Breast epithelium (tissue), 4 donors: Measurements from ENCODE around the gene ATP2B2. TPM values are rescaled to one million over a fixed set of nuclear protein-coding genes. Genes with fewer than 3 reads are reported as not detected.
"Not testable (repeated sequence)": the region's sequence is repeated elsewhere in the genome, so short reads cannot be mapped to it uniquely, and the experiment has no call there.

Experiments used
- DNase-seq, 2 donors: peaks; one replicate each; pipeline ENCODE4 v3.0.0-alpha.2; 2019; ENCODE audit warnings: low spot score in 2 of 2
- H3K27ac ChIP-seq, 2 donors: fragments of 200-600 bp; sonication (generic) in 1 of 2; one replicate each; pipeline ENCODE4 v1.5.1; 2016 to 2019; ENCODE audit warnings: mild to moderate bottlenecking in 1 of 2
- H3K27me3 ChIP-seq, 2 donors: fragments of 200-600 bp; sonication (generic) in 1 of 2; one replicate each; pipeline versions ENCODE4 v1.5.1 to v1.6.0; 2017 to 2019; ENCODE audit warnings: control low read depth in 1 of 2, mild to moderate bottlenecking in 1 of 2
- H3K36me3 ChIP-seq: fragments of 200-600 bp; one replicate; pipeline ENCODE4 v1.5.1; 2019
- H3K4me1 ChIP-seq, 2 donors: fragments of 200-600 bp; sonication (generic); one replicate each; pipeline ENCODE4 v1.5.1; 2016 to 2019; ENCODE audit warnings: control low read depth in 1 of 2
- H3K4me3 ChIP-seq, 3 donors: fragments of 200-600 bp; sonication (generic); 1 replicate in 2 of 3; 2 replicates in 1 of 3; pipeline ENCODE4 v1.5.1; 2016 to 2019; ENCODE audit warnings: mild to moderate bottlenecking in 3 of 3, moderate library complexity in 2 of 3
- H3K9me3 ChIP-seq, 2 donors: fragments of 200-600 bp; sonication (generic) in 1 of 2; one replicate each; pipeline ENCODE4 v1.5.1; 2016 to 2019; ENCODE audit warnings: control low read depth in 1 of 2
- CTCF ChIP-seq, 3 donors: fragments of 450-650 bp; IDR thresholded peaks; one replicate each; pipeline ENCODE4 v1.5.1; 2016 to 2017; ENCODE audit warnings: antibody characterized with exemption in 3 of 3, mild to moderate bottlenecking in 3 of 3, moderate library complexity in 3 of 3
- POLR2A ChIP-seq: fragments of 450-650 bp; IDR thresholded peaks from one replicate; pipeline ENCODE4 v1.6.1; 2016; ENCODE audit warnings: antibody characterized with exemption, mild to moderate bottlenecking, moderate library complexity
- POLR2AphosphoS5 ChIP-seq, 3 donors: sonication (generic); formaldehyde crosslinking; IDR thresholded peaks; one replicate each; pipeline ENCODE4 v1.6.1; 2017; ENCODE audit warnings: antibody characterized with exemption in 3 of 3
- intact Hi-C: fragments of 100-400 bp; cut with DNase I; formaldehyde crosslinking; loops from one replicate; pipeline ENCODE4 v1.15.1; 2023; ENCODE audit warnings: low total_unique reads
- total RNA-seq, 3 donors: library from RNA; depleted of rRNA; stranded (reverse); fragments of >200 nt; gene quantifications; one replicate each; pipeline ENCODE4 v1.1.0, GENCODE V29; 2016

ATP2B2 gene
- total RNA-seq, 3 donors from 2014 or later = under 0.01 to 0.15 TPM; not detected in 1

GRCh38 chr3:10382892-10383849 lies 122.2 kb downstream of the ATP2B2 start:
- H3K27me3 ChIP-seq = no peaks in the 10 kb centered on the region
- no peaks in the 10 kb centered on the region for H3K4me1 ChIP-seq
- no peak for DNase-seq
- no peak overlapping the region for H3K4me3 ChIP-seq
- H3K9me3 ChIP-seq = peaks cover 23 to 24% of the 10 kb centered on the region in 2 donors
- intact Hi-C loops = no loop called here
- TF ChIP-seq POLR2AphosphoS5 (IDR thresholded peaks at IDR 0.05) (no peak), CTCF (IDR thresholded peaks at IDR 0.05) (no peak), POLR2A (no peak)
- no peak overlapping the region for H3K27ac ChIP-seq
- H3K36me3 ChIP-seq = no peaks in the 10 kb centered on the region

DNA sequence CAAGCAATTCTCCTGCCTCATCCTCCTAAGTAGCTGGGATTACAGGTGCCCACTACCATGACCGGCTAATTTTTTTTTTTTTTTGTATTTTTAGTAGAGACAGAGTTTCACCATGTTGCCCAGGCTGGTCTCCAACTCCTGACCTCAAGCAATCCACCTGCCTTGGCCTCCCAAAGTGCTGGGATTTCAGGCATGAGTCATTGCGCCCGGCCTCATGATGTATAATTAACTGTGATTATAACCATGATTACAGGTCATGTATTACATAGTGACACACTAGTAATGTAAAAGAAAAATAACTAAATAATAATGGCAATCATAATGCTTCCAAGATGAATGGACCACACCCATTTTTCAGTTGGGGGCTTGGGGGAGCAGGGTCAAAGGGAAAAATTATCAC lies 122.9 kb downstream of the ATP2B2 start:
- intact Hi-C loops, H3K27me3 ChIP-seq: not testable (repeated sequence)

GRCh38 chr3:10381336-10381735 lies 124.0 kb downstream of the ATP2B2 start:
- Histone ChIP-seq H3K27me3 (no peaks in the 10 kb centered on the region), H3K36me3 (no peaks in the 10 kb centered on the region), H3K4me1 (no peaks in the 10 kb centered on the region), H3K9me3 (peaks cover 5 to 6% of the 10 kb centered on the region in 2 donors), H3K4me3 (no peak overlapping the region), H3K27ac (no peak overlapping the region)
- intact Hi-C loops = no loop called here
- no peak for DNase-seq
- TF ChIP-seq POLR2AphosphoS5 (IDR thresholded peaks at IDR 0.05) (no peak), CTCF (IDR thresholded peaks at IDR 0.05) (no peak), POLR2A (no peak)

More for the DNA sequence above, 122.9 kb downstream of the ATP2B2 start:
- not testable (repeated sequence) for DNase-seq, H3K27ac ChIP-seq, H3K4me1 ChIP-seq, H3K4me3 ChIP-seq, H3K36me3 ChIP-seq
- H3K9me3 ChIP-seq = peaks cover 16 to 17% of the 10 kb centered on the region in 2 donors

DNA sequence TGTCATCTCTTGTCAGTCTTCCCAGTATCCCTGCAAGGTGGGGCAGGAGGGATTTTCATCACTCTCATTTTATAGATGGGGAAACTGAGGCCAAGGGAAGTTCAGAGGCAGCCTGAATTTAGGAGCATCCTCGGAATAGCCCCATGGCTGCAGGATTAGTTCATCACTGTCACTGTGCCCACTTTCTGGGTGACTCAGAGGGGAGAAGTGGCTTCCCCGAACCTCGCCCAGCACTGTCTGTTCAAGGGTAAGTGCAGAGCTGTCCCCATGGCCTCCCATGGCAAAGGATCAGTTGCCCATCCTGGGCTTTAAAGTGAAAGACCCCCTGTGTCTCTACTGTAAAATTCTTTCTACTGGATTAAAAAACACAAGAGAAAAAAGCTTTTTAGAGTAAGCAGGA lies 124.5 kb downstream of the ATP2B2 start:
- intact Hi-C loops = no loop called here
- DNase-seq = no peak
- H3K9me3 ChIP-seq = peaks cover under 1 to 2% of the 10 kb centered on the region in 2 donors
- no peaks in the 10 kb centered on the region for H3K36me3 ChIP-seq
- no peak overlapping the region for H3K4me3 ChIP-seq
- no peaks in the 10 kb centered on the region for H3K4me1 ChIP-seq
- no peaks in the 10 kb centered on the region for H3K27me3 ChIP-seq
- H3K27ac ChIP-seq = no peak overlapping the region
- TF ChIP-seq CTCF (IDR thresholded peaks at IDR 0.05) = no peak

DNA sequence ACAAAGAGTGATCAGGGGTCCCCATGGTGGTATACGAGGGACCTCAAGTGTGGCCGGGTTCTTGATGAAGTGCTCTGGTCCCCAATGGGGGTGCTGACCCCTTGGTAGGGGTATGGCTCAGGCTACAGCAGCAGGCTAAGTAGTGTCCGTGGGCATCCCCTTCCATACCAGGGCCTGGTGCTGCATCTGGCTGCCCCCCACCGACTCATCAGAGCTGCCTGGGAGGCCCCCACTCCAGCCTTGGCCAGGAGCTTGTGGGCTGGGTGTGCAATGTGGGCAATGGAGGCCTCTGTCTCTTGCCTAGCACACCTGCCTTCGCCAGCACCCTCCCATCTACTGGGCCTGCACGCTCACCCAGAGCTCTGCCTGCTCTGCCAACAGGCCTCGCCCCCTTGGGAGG lies 125.4 kb downstream of the ATP2B2 start:
- Histone ChIP-seq H3K27ac (no peak overlapping the region), H3K4me1 (no peaks in the 10 kb centered on the region), H3K4me3 (no peak overlapping the region), H3K9me3 (no peaks in the 10 kb centered on the region), H3K27me3 (no peaks in the 10 kb centered on the region), H3K36me3 (no peaks in the 10 kb centered on the region)
- no peak for TF ChIP-seq POLR2A
- TF ChIP-seq CTCF (IDR thresholded peaks at IDR 0.05) = no peak
- no peak for TF ChIP-seq POLR2AphosphoS5 (IDR thresholded peaks at IDR 0.05)
- DNase-seq = no peak
- intact Hi-C loops = no loop called here
